GM12878 (cell line): ENCODE measurements around the gene PTGR3. TPM values are rescaled to one million over a fixed set of nuclear protein-coding genes. Genes with fewer than 3 reads are reported as not detected.

ENCODE experiments used
- ATAC-seq: fragments of 200-7000 bp; cut with Tn5 transposase; 3 replicates; pipeline ENCODE4 v1.9.1; 2020; ENCODE audit warnings: mild to moderate bottlenecking, moderate library complexity
- BruUV-seq: library from RNA; stranded (reverse); fragments of 400-500 nt; replicated peaks from 2 replicates; lab custom pipeline; 2021; lab: Mats Ljungman, UMichigan
- CTCF ChIA-PET: fragments of 300-600 bp; sonication (Branson Sonifier 250); formaldehyde crosslinking; extraction: SDS; loops from one replicate; lab custom pipeline; 2021; ENCODE audit warnings: inconsistent platforms; lab: Yijun Ruan, JAX
- POLR2A ChIA-PET: fragments of 350-600 bp; formaldehyde crosslinking; extraction: SDS; loops from one replicate; lab custom pipeline; 2021; ENCODE audit warnings: inconsistent platforms; lab: Charles Lee
- RAD21 ChIA-PET: fragments of 300-600 bp; sonication (Branson Sonifier 250); formaldehyde crosslinking; loops from one replicate; lab custom pipeline; 2023; ENCODE audit warnings: antibody characterized with exemption; ENCODE audit not compliant: unreplicated experiment; lab: Charles Lee
- SMC1A ChIA-PET: fragments of 300-600 bp; sonication (Branson Sonifier 250); formaldehyde crosslinking; loops from one replicate; lab custom pipeline; 2023; ENCODE audit not compliant: unreplicated experiment, uncharacterized antibody; lab: Charles Lee
- DNase-seq: peaks from one replicate; pipeline ENCODE4 v3.0.0-alpha.2; 2011; ENCODE audit warnings: low read depth, low spot score
- FAIRE-seq: peaks from 3 replicates; lab custom pipeline; 2011; peaks lifted over from hg19 to GRCh38; lab: Jason Lieb, UNC
- H2AFZ ChIP-seq: 2 replicates; pipeline ENCODE4 v1.6.0; 2011; ENCODE audit warnings: low read depth, low read length, control low read depth; ENCODE audit not compliant: control insufficient read depth
- H3K27ac ChIP-seq: 2 replicates; pipeline ENCODE4 v1.5.1; 2011; ENCODE audit warnings: control low read depth; ENCODE audit not compliant: control insufficient read depth, insufficient read depth
- H3K27me3 ChIP-seq, 2 experiments: replicated peaks in 1 of 2; 2 replicates each; pipeline versions ENCODE4 v1.6.0 to v1.6.1; 2011; ENCODE audit warnings: low read length in 1 of 2; ENCODE audit not compliant: control insufficient read depth in 2 of 2, insufficient read depth in 2 of 2
- H3K36me3 ChIP-seq, 2 experiments: 2 replicates each; pipeline ENCODE4 v1.5.1; 2011; ENCODE audit warnings: low read length in 1 of 2; ENCODE audit not compliant: control insufficient read depth in 2 of 2, insufficient read depth in 2 of 2
- H3K4me1 ChIP-seq: 2 replicates; pipeline ENCODE4 v1.6.1; 2011; ENCODE audit warnings: mild to moderate bottlenecking, low read length, moderate library complexity, mixed read lengths; ENCODE audit not compliant: control insufficient read depth, insufficient read depth
- H3K4me2 ChIP-seq: 2 replicates; pipeline ENCODE4 v1.6.0; 2011; ENCODE audit warnings: control low read depth; ENCODE audit not compliant: control insufficient read depth, insufficient read depth
- H3K4me3 ChIP-seq: fragments of 200-600 bp; sonication (generic); 2 replicates; pipeline ENCODE4 v1.5.1; 2016
- H3K79me2 ChIP-seq: 2 replicates; pipeline ENCODE4 v1.6.0; 2011; ENCODE audit warnings: low read length; ENCODE audit not compliant: control insufficient read depth, insufficient read depth
- H3K9ac ChIP-seq: 2 replicates; pipeline ENCODE4 v1.8.0; 2011; ENCODE audit warnings: low read length, control low read depth, mixed read lengths; ENCODE audit not compliant: control insufficient read depth, insufficient read depth
- H3K9me3 ChIP-seq: replicated peaks from 3 replicates; pipeline ENCODE4 v1.5.1; 2011; ENCODE audit warnings: mild to moderate bottlenecking, low read length; ENCODE audit not compliant: control insufficient read depth, insufficient read depth
- H4K20me1 ChIP-seq: 2 replicates; pipeline ENCODE4 v1.6.0; 2011; ENCODE audit not compliant: control insufficient read depth, insufficient read depth
- CHD4 ChIP-seq: fragments of 200-600 bp; sonication (generic); IDR thresholded peaks from 2 replicates; pipeline ENCODE4 v1.6.1; 2016; ENCODE audit warnings: mild to moderate bottlenecking
- NR2C2 ChIP-seq: IDR thresholded peaks from 2 replicates; pipeline ENCODE4 v1.6.1; 2011; ENCODE audit warnings: borderline replicate concordance, low read depth; ENCODE audit not compliant: control insufficient read depth, insufficient read length
- SREBF2 ChIP-seq: IDR thresholded peaks from 2 replicates; pipeline ENCODE4 v1.6.1; 2012; ENCODE audit warnings: mild to moderate bottlenecking, low read length
- WGBS: methylation state at CpG from one replicate; pipeline ENCODE4 v1.1.6; 2016; ENCODE audit warnings: low lambda C conversion rate; ENCODE audit not compliant: insufficient replicate concordance, insufficient coverage; ENCODE audit errors: missing lambda C conversion rate; 5-methylcytosine and 5-hydroxymethylcytosine counted together
- in situ Hi-C: fragments of 300-500 bp; cut with MboI; formaldehyde crosslinking; loops from 9 replicates; pipeline ENCODE4 v1.14.3; 2018; ENCODE audit warnings: mixed read lengths
- intact Hi-C: fragments of 100-400 bp; cut with micrococcal nuclease; formaldehyde crosslinking; loops from one replicate; pipeline ENCODE4 v1.14.2; 2022; ENCODE audit not compliant: unreplicated experiment
- polyA plus RNA-seq, 11 experiments: library from polyadenylated mRNA; depleted of rRNA in 4 of 11; unstranded in 6 of 11; stranded (reverse) in 5 of 11; fragments of >200 nt; fragmentation: Nextera tagmentation in 4 of 11; fragmentation: Illumina TruSeq in 1 of 11; extraction: Ambion mirVana in 4 of 11; extraction: Trizol in 1 of 11; gene quantifications; 1 replicate in 1 of 11; 2 replicates in 10 of 11; pipeline versions ENCODE4 v1.2.1 to v1.2.3, GENCODE V29; 2011 to 2016; ENCODE audit warnings: inconsistent platforms in 2 of 11, missing spikeins in 2 of 11, low read depth in 1 of 11
- total RNA-seq, 4 experiments: library from RNA; depleted of rRNA in 3 of 4; stranded (reverse); fragments of >200 nt in 3 of 4; fragmentation: Illumina TruSeq in 1 of 4; extraction: Trizol in 1 of 4; gene quantifications; 2 replicates each; pipeline versions ENCODE4 v1.2.1 to v1.2.3, GENCODE V29; 2013 to 2021
- TF ChIP-seq, protein P1 (sequence below): fragments of 450-650 bp; formaldehyde crosslinking; IDR thresholded peaks from 2 replicates; pipeline ENCODE4 v1.4.0; 2022; ENCODE audit warnings: mild to moderate bottlenecking, moderate library complexity

Gene PTGR3
- total and polyA plus RNA-seq, 10 of the 15 experiments (the other 5 are each of a cell fraction or from before 2014, with no cell fraction given), result 6.2 to 69.8 (median 21.9) TPM

DNA sequence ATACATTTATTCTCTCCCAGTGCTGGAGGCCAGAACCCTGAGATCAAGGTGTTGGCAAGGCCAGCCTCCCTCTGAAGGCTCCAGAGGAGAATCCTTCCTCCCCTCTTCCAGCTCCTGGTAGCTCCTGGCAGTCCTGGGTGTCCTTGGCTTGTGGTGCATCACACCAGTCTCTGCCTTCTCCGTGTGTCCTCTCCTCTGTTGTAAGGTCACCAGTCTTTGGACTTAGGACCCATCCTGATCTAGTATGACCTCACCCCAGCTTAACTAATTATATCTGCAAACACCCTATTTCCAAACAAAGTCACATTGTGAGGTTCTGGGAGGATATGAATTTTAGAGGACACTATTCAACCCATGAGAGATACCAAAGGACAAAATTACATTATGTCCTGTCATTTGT, 32.8 kb upstream of the PTGR3 start:
- ChIA-PET POLR2A (no interaction called here), SMC1A (interaction anchor here (1.3 kb wide), 1 partner anchor 26 kb away, joined by 5 read pairs; no protein-coding TSS in a partner anchor), RAD21 (no interaction called here), CTCF (no interaction called here)
- no peak for FAIRE-seq
- 100% methylated on average over 1 of the region's 1 CpG for WGBS
- in situ Hi-C loops, result no loop called here
- Histone ChIP-seq H3K4me1 (no peaks in the 10 kb centered on the region; the same call in 1 of the 2 replicates), H3K4me3 (no peak overlapping the region), H3K4me2 (no peak overlapping the region), H3K27me3 (no peaks in the 10 kb centered on the region), H3K27ac (no peak overlapping the region), H4K20me1 (no peaks in the 10 kb centered on the region), H3K9me3 (no peaks in the 10 kb centered on the region), H3K9ac (no peak overlapping the region), H3K79me2 (peaks cover under 1% of the 10 kb centered on the region; the same call in 1 of the 2 replicates), H2AFZ (no peak overlapping the region), H3K36me3 (no peaks in the 10 kb centered on the region)
- TF ChIP-seq SREBF2, result no peak
- no peak for TF ChIP-seq CHD4
- TF ChIP-seq NR2C2, result no peak
- TF ChIP-seq, protein P1, sequence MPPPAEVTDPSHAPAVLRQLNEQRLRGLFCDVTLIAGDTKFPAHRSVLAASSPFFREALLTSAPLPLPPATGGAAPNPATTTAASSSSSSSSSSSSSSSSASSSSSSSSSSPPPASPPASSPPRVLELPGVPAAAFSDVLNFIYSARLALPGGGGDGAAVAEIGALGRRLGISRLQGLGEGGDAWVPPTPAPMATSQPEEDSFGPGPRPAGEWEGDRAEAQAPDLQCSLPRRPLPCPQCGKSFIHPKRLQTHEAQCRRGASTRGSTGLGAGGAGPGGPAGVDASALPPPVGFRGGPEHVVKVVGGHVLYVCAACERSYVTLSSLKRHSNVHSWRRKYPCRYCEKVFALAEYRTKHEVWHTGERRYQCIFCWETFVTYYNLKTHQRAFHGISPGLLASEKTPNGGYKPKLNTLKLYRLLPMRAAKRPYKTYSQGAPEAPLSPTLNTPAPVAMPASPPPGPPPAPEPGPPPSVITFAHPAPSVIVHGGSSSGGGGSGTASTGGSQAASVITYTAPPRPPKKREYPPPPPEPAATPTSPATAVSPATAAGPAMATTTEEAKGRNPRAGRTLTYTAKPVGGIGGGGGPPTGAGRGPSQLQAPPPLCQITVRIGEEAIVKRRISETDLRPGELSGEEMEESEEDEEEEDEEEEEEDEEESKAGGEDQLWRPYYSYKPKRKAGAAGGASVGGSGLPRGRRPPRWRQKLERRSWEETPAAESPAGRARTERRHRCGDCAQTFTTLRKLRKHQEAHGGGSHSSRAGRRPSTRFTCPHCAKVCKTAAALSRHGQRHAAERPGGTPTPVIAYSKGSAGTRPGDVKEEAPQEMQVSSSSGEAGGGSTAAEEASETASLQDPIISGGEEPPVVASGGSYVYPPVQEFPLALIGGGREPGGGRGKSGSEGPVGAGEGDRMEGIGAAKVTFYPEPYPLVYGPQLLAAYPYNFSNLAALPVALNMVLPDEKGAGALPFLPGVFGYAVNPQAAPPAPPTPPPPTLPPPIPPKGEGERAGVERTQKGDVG (CRISPR knock-in tag), result no peak
- no peak for DNase-seq
- no peak for ATAC-seq
- intact Hi-C loops, result no loop called here
- BruUV-seq, result no TSS peak
